ENCODE data around the gene TBX4.

DNA sequence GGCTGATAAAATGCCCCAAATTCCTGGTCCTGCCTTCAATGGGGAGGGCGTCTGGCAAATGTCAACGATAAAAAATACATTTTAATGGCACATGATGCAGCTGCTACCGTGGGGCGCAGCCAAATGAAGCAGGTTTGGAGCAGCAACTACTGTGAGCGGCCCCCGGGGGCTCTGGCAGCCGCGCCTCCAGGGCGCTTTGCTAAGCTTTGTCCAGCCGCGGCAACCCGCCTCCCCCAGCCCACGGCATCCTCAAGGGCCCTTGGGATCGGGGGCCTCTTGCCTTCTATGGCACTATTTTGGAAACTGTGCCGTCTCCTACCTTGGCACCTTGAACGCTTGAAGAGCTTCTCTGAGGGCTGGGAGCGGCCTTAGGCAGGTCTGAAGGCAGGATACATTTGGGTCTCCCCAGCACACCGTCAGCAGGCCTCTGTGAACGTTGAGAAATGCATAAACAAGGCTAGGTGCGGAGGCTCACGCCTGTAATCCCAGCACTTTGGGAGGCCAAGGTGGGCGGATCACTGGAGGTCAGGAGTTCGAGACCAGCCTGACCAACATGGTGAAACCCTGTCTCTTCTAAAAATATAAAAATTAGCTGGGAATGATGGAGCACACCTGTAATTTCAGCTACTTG is 25.1 kb downstream of the TBX4 start:
- TF ChIP-seq EZH2phosphoT487 (IDR thresholded peaks at IDR 0.05; ENCODE audit: insufficient read depth, low read depth) (no peak), EZH2 (IDR thresholded peaks at IDR 0.05; ENCODE audit: insufficient read depth, poor library complexity, severe bottlenecking) (no peak)
